OCI-LY3 (cell line): ENCODE data around the gene PDE3A.

Experiments used
- H2AFZ ChIP-seq: fragments of 200-600, 300-600 bp; shearing (Covaris generic); 2 replicates; pipeline ENCODE4 v1.6.0; 2014; ENCODE audit warnings: antibody characterized with exemption, low read depth, low read length
- H3K27ac ChIP-seq: fragments of 200-600, 300-600 bp; sonication (generic); 2 replicates; pipeline ENCODE4 v1.5.1; 2014; ENCODE audit warnings: mild to moderate bottlenecking, low read length, moderate library complexity, mixed read lengths
- H3K27me3 ChIP-seq: fragments of 200-600, 300-600 bp; sonication (generic); 2 replicates; pipeline ENCODE4 v1.6.1; 2014; ENCODE audit warnings: low read depth, low read length, mixed read lengths
- H3K36me3 ChIP-seq: fragments of 200-600, 300-600 bp; sonication (generic); replicated peaks from 2 replicates; pipeline ENCODE3; 2014; ENCODE audit warnings: low read depth, low read length, mixed read lengths
- H3K4me1 ChIP-seq: fragments of 300-600, 200-600 bp; sonication (generic); 2 replicates; pipeline ENCODE4 v1.6.1; 2014; ENCODE audit warnings: low read length, mixed read lengths
- H3K4me2 ChIP-seq: fragments of 200-600, 300-600 bp; sonication (generic); 2 replicates; pipeline ENCODE4 v1.6.1; 2014; ENCODE audit warnings: low read length, mixed read lengths
- H3K4me3 ChIP-seq: fragments of 300-600, 200-600 bp; sonication (generic); 2 replicates; pipeline ENCODE4 v1.5.1; 2014; ENCODE audit warnings: antibody characterized with exemption, mild to moderate bottlenecking, low read length, moderate library complexity
- H3K79me2 ChIP-seq: fragments of 300-600, 200-600 bp; shearing (Covaris generic); 2 replicates; pipeline ENCODE4 v1.6.1; 2014; ENCODE audit warnings: mild to moderate bottlenecking, low read length, mixed read lengths
- H3K9ac ChIP-seq: fragments of 300-600, 200-600 bp; shearing (Covaris generic); 2 replicates; pipeline ENCODE4 v1.6.0; 2014; ENCODE audit warnings: mild to moderate bottlenecking, low read length, moderate library complexity
- H3K9me3 ChIP-seq: fragments of 200-600, 300-600 bp; shearing (Covaris generic); 2 replicates; pipeline ENCODE4 v1.6.1; 2014; ENCODE audit warnings: low read length, mixed read lengths; ENCODE audit not compliant: insufficient read depth
- H4K20me1 ChIP-seq: fragments of 200-600, 300-600 bp; sonication (generic); 2 replicates; pipeline ENCODE4 v1.6.1; 2016; ENCODE audit warnings: low read length, mixed read lengths; ENCODE audit not compliant: insufficient read depth
- EZH2phosphoT487 ChIP-seq: fragments of 200-600 bp; shearing (Covaris generic); IDR thresholded peaks from 2 replicates; pipeline ENCODE4 v1.6.1; 2018; ENCODE audit warnings: antibody characterized with exemption, mixed run types, low read depth
- TF ChIP-seq, protein P1 (sequence below): fragments of 200-600, 300-600 bp; sonication (generic); IDR thresholded peaks from 2 replicates; pipeline ENCODE4 v1.5.1; 2014; ENCODE audit warnings: antibody characterized with exemption, low read length, low read depth

The PDE3A gene

DNA sequence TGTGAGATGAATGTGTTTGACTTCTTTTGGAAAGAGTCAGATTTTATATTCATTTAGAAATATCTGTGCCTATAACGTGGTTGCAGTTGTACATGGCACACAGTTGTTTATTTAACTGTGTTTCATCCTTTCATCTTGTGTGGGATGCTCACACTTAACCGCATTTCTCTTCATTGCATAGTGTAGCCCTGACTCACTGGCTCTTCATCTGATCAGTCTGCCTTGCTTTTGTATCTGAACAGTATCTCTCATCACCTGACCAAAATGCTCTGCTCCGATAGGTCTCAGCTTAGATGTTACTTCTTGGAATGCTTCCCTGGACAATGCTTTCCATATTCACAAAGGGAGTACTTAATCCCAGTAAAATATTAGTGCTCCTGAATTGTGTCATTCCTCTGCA is 83.4 kb downstream of the PDE3A start:
- Histone ChIP-seq H3K36me3 (no peaks in the 10 kb centered on the region), H3K4me3 (no peak overlapping the region), H3K4me1 (no peaks in the 10 kb centered on the region), H3K79me2 (no peaks in the 10 kb centered on the region), H3K27me3 (peaks cover 7% of the 10 kb centered on the region; the same call in 1 of the 2 replicates), H3K27ac (no peak overlapping the region), H4K20me1 (no peaks in the 10 kb centered on the region), H3K9ac (no peak overlapping the region), H3K9me3 (no peaks in the 10 kb centered on the region), H3K4me2 (no peak overlapping the region), H2AFZ (no peak overlapping the region)
- TF ChIP-seq EZH2phosphoT487, result no peak
- TF ChIP-seq, protein P1, sequence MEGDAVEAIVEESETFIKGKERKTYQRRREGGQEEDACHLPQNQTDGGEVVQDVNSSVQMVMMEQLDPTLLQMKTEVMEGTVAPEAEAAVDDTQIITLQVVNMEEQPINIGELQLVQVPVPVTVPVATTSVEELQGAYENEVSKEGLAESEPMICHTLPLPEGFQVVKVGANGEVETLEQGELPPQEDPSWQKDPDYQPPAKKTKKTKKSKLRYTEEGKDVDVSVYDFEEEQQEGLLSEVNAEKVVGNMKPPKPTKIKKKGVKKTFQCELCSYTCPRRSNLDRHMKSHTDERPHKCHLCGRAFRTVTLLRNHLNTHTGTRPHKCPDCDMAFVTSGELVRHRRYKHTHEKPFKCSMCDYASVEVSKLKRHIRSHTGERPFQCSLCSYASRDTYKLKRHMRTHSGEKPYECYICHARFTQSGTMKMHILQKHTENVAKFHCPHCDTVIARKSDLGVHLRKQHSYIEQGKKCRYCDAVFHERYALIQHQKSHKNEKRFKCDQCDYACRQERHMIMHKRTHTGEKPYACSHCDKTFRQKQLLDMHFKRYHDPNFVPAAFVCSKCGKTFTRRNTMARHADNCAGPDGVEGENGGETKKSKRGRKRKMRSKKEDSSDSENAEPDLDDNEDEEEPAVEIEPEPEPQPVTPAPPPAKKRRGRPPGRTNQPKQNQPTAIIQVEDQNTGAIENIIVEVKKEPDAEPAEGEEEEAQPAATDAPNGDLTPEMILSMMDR, result no peak

DNA sequence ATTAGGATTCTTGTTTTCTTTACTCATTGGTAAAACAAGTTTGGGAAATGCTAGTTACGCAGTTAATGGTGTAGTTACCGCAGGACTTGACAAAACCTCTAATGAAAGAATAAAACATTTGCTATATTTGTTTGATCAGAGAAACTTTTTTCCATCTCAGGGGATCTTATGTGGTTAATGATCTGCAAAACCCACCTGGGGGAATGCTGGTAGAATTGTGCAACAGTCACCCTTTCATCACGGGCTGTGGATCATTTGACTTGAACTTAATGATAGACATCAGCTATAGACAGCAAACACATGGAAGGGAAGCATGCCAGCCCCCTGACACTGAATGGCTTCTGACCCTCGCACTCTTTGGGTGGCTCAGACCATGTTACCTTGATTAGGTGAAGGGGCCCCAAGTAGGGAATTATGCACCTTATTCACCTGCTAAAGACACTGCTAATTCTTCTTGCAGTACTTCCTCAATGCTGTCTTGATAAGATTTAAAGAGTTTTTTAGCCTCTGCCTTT is 84.2 kb downstream of the PDE3A start:
- no peak for TF ChIP-seq EZH2phosphoT487
- TF ChIP-seq, protein P1, result no peak
- no peak overlapping the region for H3K4me3 ChIP-seq
- no peaks in the 10 kb centered on the region for H3K4me1 ChIP-seq
- H3K9ac ChIP-seq, result no peak overlapping the region
- H3K9me3 ChIP-seq, result no peaks in the 10 kb centered on the region
- no peak overlapping the region for H3K4me2 ChIP-seq
- H3K79me2 ChIP-seq, result no peaks in the 10 kb centered on the region
- H4K20me1 ChIP-seq, result no peaks in the 10 kb centered on the region
- H2AFZ ChIP-seq, result no peak overlapping the region
- no peaks in the 10 kb centered on the region for H3K36me3 ChIP-seq
- H3K27ac ChIP-seq, result no peak overlapping the region
- H3K27me3 ChIP-seq, result peaks cover 2% of the 10 kb centered on the region; the same call in 1 of the 2 replicates

DNA sequence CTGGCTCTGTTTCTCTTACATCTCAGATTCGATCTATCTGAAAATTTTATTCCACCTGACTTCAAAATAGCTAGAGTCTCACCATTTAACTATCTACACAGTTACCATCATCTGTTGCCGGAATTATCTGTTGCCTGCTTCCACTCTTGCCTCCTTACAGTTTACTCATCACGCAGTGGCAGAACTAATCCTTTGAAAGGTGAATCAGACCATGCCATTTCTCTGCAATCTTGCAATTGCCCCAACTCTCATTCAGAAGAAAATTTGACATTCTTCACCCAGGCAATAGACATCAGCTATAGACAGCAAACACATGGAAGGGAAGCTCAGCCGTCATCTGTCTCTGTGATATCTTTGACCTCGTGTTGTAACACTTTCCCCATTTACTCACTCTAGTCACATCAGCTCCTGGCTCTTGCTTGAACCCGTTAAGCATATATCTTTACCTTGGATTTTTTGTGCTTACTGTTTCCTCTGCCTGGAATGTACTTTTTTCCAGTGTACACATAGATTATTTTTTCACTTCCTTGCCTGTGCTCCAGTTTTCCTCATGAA is 85.5 kb downstream of the PDE3A start:
- Histone ChIP-seq H3K27ac (no peak overlapping the region), H4K20me1 (no peaks in the 10 kb centered on the region), H2AFZ (no peak overlapping the region), H3K36me3 (no peaks in the 10 kb centered on the region), H3K27me3 (peaks cover 2% of the 10 kb centered on the region; the same call in 1 of the 2 replicates), H3K4me3 (no peak overlapping the region), H3K4me1 (no peaks in the 10 kb centered on the region), H3K79me2 (no peaks in the 10 kb centered on the region), H3K4me2 (no peak overlapping the region), H3K9me3 (no peaks in the 10 kb centered on the region), H3K9ac (no peak overlapping the region)
- TF ChIP-seq, protein P1, result no peak
- TF ChIP-seq EZH2phosphoT487, result no peak

DNA sequence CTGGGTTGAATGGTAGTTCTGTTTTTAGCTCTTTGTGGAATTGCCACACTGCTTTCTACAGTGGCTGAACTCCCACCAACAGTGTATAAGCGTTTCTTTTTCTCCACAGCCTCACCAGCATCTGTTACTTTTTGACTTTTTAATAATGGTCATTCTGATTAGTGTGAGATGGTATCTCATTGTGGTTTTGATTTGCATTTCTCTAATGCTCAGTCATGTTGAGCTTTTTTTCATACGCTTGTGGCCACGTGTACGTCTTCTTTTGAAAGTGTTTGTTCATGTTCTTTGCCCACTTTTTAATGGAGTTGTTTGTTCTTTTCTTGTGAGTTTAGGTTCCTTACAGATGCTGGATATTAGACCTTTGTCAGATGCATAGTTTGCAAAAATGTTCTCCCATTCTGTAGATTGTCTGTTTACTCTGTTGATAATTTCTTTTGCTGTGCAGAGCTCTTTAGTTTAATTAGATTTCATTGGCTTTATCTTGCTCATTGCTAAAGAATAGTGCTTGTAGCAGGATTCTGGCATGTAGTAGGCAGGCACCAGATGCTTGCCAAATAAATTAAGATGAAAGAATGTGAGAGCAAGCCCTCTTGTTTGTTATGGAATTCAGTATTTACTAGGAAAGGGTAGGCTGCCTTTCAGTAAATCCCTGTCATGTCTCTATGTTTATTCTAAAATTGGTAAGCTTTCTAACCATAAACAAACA is 86.8 kb downstream of the PDE3A start:
- TF ChIP-seq, protein P1, result no peak
- TF ChIP-seq EZH2phosphoT487, result no peak
- H4K20me1 ChIP-seq, result no peaks in the 10 kb centered on the region
- no peak overlapping the region for H3K9ac ChIP-seq
- no peak overlapping the region for H2AFZ ChIP-seq
- H3K36me3 ChIP-seq, result no peaks in the 10 kb centered on the region
- H3K27me3 ChIP-seq, result peaks cover 2% of the 10 kb centered on the region; the same call in 1 of the 2 replicates
- H3K4me1 ChIP-seq, result no peaks in the 10 kb centered on the region
- H3K27ac ChIP-seq, result no peak overlapping the region
- H3K4me3 ChIP-seq, result no peak overlapping the region
- H3K79me2 ChIP-seq, result no peaks in the 10 kb centered on the region
- H3K4me2 ChIP-seq, result no peak overlapping the region
- no peaks in the 10 kb centered on the region for H3K9me3 ChIP-seq
